ENCODE results near the gene IGSF3.
A peak's percentile ranks its signal among the peaks of the same experiment; 100 is the strongest.
"Not testable (repeated sequence)": the region's sequence is repeated elsewhere in the genome, so short reads cannot be mapped to it uniquely, and the experiment has no call there.

The IGSF3 gene

DNA sequence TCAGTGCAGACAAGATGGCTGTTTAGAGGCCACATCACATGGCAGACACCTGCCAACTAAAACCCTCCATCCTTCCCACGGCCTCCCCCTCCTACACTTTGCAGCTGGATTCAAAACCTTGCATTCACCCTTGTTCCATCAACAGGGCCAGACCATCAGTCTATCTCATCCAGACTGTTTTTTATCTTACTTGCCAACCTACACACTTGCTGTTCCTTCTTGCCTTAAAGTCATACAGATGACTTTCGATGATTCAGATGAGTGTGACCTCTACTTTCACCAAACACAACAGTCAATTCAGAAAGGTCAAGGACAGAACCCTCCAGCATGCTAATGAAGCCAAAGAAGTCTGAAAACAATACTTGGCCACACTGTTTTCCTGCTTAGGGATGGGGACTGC is 29.9 kb downstream of the IGSF3 start:
- no CpG with 5 or more reads among the region's 2 CpGs for WGBS (ENCODE audit: extremely low coverage, insufficient coverage, insufficient read length)
- not testable (repeated sequence) for H2AK5ac ChIP-seq (ENCODE audit: low read length)

DNA sequence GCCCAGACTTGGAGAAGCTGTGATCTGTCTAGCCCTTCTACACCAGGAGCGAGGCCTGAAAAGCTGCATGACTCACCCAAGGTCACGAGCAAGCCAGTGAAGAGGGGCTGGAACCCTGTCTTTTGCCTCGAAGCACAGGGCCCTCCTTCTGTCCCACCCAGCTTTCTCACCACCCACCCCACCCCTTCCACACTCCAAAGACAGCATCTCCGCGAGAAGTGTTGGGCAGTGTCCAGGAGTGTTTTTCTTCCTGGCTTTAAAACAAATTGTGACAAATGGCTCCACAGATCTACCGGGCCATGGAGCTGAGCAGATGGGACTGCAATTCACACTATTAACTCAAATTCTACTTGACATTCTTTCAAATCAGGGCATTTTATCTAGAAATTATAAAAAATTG is 30.9 kb downstream of the IGSF3 start:
- H2BK120ac ChIP-seq (ENCODE audit: insufficient read depth, low read length, poor library complexity); H3K9me3 ChIP-seq (ENCODE audit: insufficient read depth, low read depth, low read length); H3K4me2 ChIP-seq (ENCODE audit: low read length); H3K36me3 ChIP-seq (ENCODE audit: control insufficient read depth in 1 of 2, insufficient read depth in 2 of 2, low read length in 2 of 2); H3K27me3 ChIP-seq (ENCODE audit: insufficient read depth, low read length); H4K8ac ChIP-seq (ENCODE audit: low read depth, low read length); H3K79me2 ChIP-seq (ENCODE audit: control insufficient read depth, insufficient read depth, low read length, poor library complexity); H3K14ac ChIP-seq (ENCODE audit: low read length); H3K18ac ChIP-seq (ENCODE audit: low read length); H4K91ac ChIP-seq (ENCODE audit: low read depth, low read length); H2AK5ac ChIP-seq (ENCODE audit: low read length); H3K9ac ChIP-seq (ENCODE audit: low read length); H2AFZ ChIP-seq (ENCODE audit: insufficient read depth, low read length, poor library complexity); H2BK12ac ChIP-seq (ENCODE audit: low read length); H4K12ac ChIP-seq (ENCODE audit: low read depth, low read length); H2BK5ac ChIP-seq (ENCODE audit: low read depth, low read length, poor library complexity); DNase-seq; H3K23ac ChIP-seq (ENCODE audit: low read length); H3K4me3 ChIP-seq (ENCODE audit: low read depth, low read length); H3K4ac ChIP-seq (ENCODE audit: low read depth, low read length): not testable (repeated sequence)
- peaks cover 10 to 18% of the 10 kb centered on the region in 2 experiments for H3K4me1 ChIP-seq (ENCODE audit: control insufficient read depth in 1 of 2, insufficient read depth in 2 of 2, low read length in 2 of 2)
- peak overlapping the region; percentile 28 for H3K27ac ChIP-seq (ENCODE audit: low read depth, low read length)
- no CpG with 5 or more reads among the region's 6 CpGs for WGBS (ENCODE audit: extremely low coverage, insufficient coverage, insufficient read length)
- H3K79me1 ChIP-seq (ENCODE audit: low read length), result peaks cover 15% of the 10 kb centered on the region

More for the DNA sequence above, 29.9 kb downstream of the IGSF3 start:
- H3K4me2 ChIP-seq (ENCODE audit: low read length); H3K9ac ChIP-seq (ENCODE audit: low read length); H4K8ac ChIP-seq (ENCODE audit: low read depth, low read length); H3K36me3 ChIP-seq (ENCODE audit: control insufficient read depth in 1 of 2, insufficient read depth in 2 of 2, low read length in 2 of 2); H3K14ac ChIP-seq (ENCODE audit: low read length); H3K79me1 ChIP-seq (ENCODE audit: low read length); DNase-seq; H3K18ac ChIP-seq (ENCODE audit: low read length); H2BK120ac ChIP-seq (ENCODE audit: insufficient read depth, low read length, poor library complexity); H3K9me3 ChIP-seq (ENCODE audit: insufficient read depth, low read depth, low read length); H2BK12ac ChIP-seq (ENCODE audit: low read length); H3K23ac ChIP-seq (ENCODE audit: low read length); H3K4ac ChIP-seq (ENCODE audit: low read depth, low read length); H3K27me3 ChIP-seq (ENCODE audit: insufficient read depth, low read length); H4K12ac ChIP-seq (ENCODE audit: low read depth, low read length); H2AFZ ChIP-seq (ENCODE audit: insufficient read depth, low read length, poor library complexity); H2BK5ac ChIP-seq (ENCODE audit: low read depth, low read length, poor library complexity); H3K4me3 ChIP-seq (ENCODE audit: low read depth, low read length); H4K91ac ChIP-seq (ENCODE audit: low read depth, low read length); H3K79me2 ChIP-seq (ENCODE audit: control insufficient read depth, insufficient read depth, low read length, poor library complexity): not testable (repeated sequence)
- H3K4me1 ChIP-seq (ENCODE audit: control insufficient read depth in 1 of 2, insufficient read depth in 2 of 2, low read length in 2 of 2), result peaks cover 4 to 15% of the 10 kb centered on the region in 2 experiments
- H3K27ac ChIP-seq (ENCODE audit: low read depth, low read length), result peak overlapping the region; percentile 44

DNA sequence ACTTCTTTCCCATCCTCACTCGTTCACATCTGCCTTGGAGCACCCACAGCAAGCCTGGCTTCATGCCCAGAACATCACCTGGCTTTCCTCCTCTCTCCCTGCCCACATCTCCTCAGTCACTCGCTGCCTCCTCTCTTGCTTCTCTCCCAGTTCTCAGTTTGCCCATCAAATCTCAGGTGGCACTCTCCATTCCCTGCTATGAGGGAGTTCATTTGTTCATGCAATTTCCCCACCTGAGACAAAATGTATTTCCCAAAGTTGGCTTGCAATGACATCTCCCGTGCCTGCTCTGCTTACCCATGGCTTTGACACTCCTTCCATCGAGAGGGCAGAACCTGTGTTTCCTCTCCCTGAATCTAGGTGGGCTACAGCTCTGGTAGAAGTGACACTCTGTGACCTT is 33.1 kb downstream of the IGSF3 start:
- peaks cover 10% of the 10 kb centered on the region for H3K79me2 ChIP-seq (ENCODE audit: control insufficient read depth, insufficient read depth, low read length, poor library complexity)
- H3K4me2 ChIP-seq (ENCODE audit: low read length); H2BK5ac ChIP-seq (ENCODE audit: low read depth, low read length, poor library complexity); H3K9ac ChIP-seq (ENCODE audit: low read length); H3K14ac ChIP-seq (ENCODE audit: low read length); H3K36me3 ChIP-seq (ENCODE audit: control insufficient read depth in 1 of 2, insufficient read depth in 2 of 2, low read length in 2 of 2); DNase-seq; H3K9me3 ChIP-seq (ENCODE audit: insufficient read depth, low read depth, low read length); H3K23ac ChIP-seq (ENCODE audit: low read length); H4K12ac ChIP-seq (ENCODE audit: low read depth, low read length); H3K27ac ChIP-seq (ENCODE audit: low read depth, low read length); H4K8ac ChIP-seq (ENCODE audit: low read depth, low read length); H2AFZ ChIP-seq (ENCODE audit: insufficient read depth, low read length, poor library complexity); H3K27me3 ChIP-seq (ENCODE audit: insufficient read depth, low read length); H3K4me3 ChIP-seq (ENCODE audit: low read depth, low read length): not testable (repeated sequence)
- peak overlapping the region; percentile 8 for H4K91ac ChIP-seq (ENCODE audit: low read depth, low read length)
- H3K79me1 ChIP-seq (ENCODE audit: low read length), result peaks cover 18% of the 10 kb centered on the region
- WGBS (ENCODE audit: extremely low coverage, insufficient coverage, insufficient read length), result no CpG with 5 or more reads among the region's 4 CpGs
- H3K4ac ChIP-seq (ENCODE audit: low read depth, low read length), result peak overlapping the region; percentile 50
- peak overlapping the region; percentile 8 for H2BK120ac ChIP-seq (ENCODE audit: insufficient read depth, low read length, poor library complexity)
- peak overlapping the region; percentile 67 for H3K18ac ChIP-seq (ENCODE audit: low read length)
- H2AK5ac ChIP-seq (ENCODE audit: low read length), result peak overlapping the region; percentile 27
- peak overlapping the region; percentile 59 for H2BK12ac ChIP-seq (ENCODE audit: low read length)
- peaks cover 23 to 31% of the 10 kb centered on the region in 2 experiments for H3K4me1 ChIP-seq (ENCODE audit: control insufficient read depth in 1 of 2, insufficient read depth in 2 of 2, low read length in 2 of 2)

DNA sequence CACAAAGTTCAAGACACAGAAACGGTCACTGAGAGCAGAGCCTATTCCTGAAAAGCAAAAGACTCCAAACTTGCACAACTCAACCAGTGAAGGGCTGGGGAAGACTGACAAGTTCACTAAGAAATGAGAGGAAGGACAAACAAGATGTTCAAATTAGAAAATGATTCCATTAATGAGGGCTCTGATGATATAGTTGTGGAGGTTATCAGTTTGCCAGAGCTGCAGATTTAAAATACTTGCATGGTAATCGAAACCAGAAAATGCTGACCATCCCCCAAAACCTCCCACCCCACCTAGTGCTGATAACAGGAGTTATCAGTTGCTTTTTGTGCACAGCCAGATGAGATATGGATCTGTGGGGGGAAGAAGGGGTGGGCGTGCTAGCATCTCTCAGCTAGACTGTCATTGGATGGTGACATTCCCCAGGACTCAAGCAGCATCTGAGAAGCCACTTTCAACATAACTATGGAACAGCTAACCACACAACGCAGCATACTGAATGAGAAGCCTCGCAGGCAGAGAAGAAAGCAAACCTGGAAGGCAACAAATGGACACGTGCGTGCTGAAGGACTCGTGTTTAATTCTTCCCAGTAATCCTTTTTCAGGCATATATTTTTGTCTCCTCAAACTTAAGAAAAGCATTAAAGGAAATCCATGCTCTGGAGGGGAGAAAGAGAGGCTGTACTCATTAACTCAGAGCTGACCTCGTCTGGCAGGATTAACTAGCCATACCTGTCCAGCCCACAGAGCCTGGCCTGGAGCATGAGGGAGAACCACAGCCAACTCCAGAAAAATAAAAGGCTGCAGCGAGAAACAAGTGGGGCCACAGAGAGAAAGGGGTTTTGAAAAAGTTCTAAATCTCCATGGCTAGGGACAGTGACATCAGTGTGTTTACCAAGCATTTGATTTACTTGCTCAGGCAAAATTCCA is 35.3 kb downstream of the IGSF3 start:
- H2AFZ ChIP-seq (ENCODE audit: insufficient read depth, low read length, poor library complexity); H2AK5ac ChIP-seq (ENCODE audit: low read length); H4K8ac ChIP-seq (ENCODE audit: low read depth, low read length); H3K36me3 ChIP-seq (ENCODE audit: control insufficient read depth in 1 of 2, insufficient read depth in 2 of 2, low read length in 2 of 2); H3K23ac ChIP-seq (ENCODE audit: low read length); H4K12ac ChIP-seq (ENCODE audit: low read depth, low read length); H3K9me3 ChIP-seq (ENCODE audit: insufficient read depth, low read depth, low read length); H3K4ac ChIP-seq (ENCODE audit: low read depth, low read length); H3K27me3 ChIP-seq (ENCODE audit: insufficient read depth, low read length); H3K9ac ChIP-seq (ENCODE audit: low read length); H3K4me3 ChIP-seq (ENCODE audit: low read depth, low read length): not testable (repeated sequence)
- H3K4me1 ChIP-seq (ENCODE audit: control insufficient read depth in 1 of 2, insufficient read depth in 2 of 2, low read length in 2 of 2), result peaks cover 26 to 32% of the 10 kb centered on the region in 2 experiments
- H3K14ac ChIP-seq (ENCODE audit: low read length), result peak overlapping the region; percentile 54
- H2BK5ac ChIP-seq (ENCODE audit: low read depth, low read length, poor library complexity), result peak overlapping the region; percentile 93
- H3K79me1 ChIP-seq (ENCODE audit: low read length), result peaks cover 16% of the 10 kb centered on the region
- H2BK12ac ChIP-seq (ENCODE audit: low read length), result peak overlapping the region; percentile 87
- peak overlapping the region; percentile 86 for H3K27ac ChIP-seq (ENCODE audit: low read depth, low read length)
- H4K91ac ChIP-seq (ENCODE audit: low read depth, low read length), result peak overlapping the region; percentile 84
- peak overlapping the region; percentile 79 for H3K18ac ChIP-seq (ENCODE audit: low read length)
- WGBS (ENCODE audit: extremely low coverage, insufficient coverage, insufficient read length), result no CpG with 5 or more reads among the region's 10 CpGs
- peak; percentile 44 to 66 for DNase-seq
- H2BK120ac ChIP-seq (ENCODE audit: insufficient read depth, low read length, poor library complexity), result peak overlapping the region; percentile 80
- H3K4me2 ChIP-seq (ENCODE audit: low read length), result peak overlapping the region; percentile 52
- H3K79me2 ChIP-seq (ENCODE audit: control insufficient read depth, insufficient read depth, low read length, poor library complexity), result peaks cover 16% of the 10 kb centered on the region

Data from trophoblast cell (in vitro differentiated cells and primary cell).